Prostate gland (tissue), 2 donors: ENCODE results near the gene LRRC4B. TPM values are rescaled to one million over a fixed set of nuclear protein-coding genes. Genes with fewer than 3 reads are reported as not detected.

Experiments used
- DNase-seq: peaks from one replicate; pipeline ENCODE4 v3.0.0-alpha.2; 2019; ENCODE audit warnings: low spot score
- H3K27ac ChIP-seq, 2 donors: fragments of 200-600 bp; sonication (generic); 2 replicates each; pipeline ENCODE4 v1.5.1; 2017 to 2019
- H3K27me3 ChIP-seq: fragments of 200-600 bp; sonication (generic); replicated peaks from 2 replicates; pipeline ENCODE4 v1.5.1; 2019; ENCODE audit not compliant: insufficient read depth
- H3K36me3 ChIP-seq, 2 donors: fragments of 200-600 bp; sonication (generic); 1 replicate in 1 of 2; 2 replicates in 1 of 2; pipeline versions ENCODE4 v1.5.1 to v1.8.1; 2017 to 2019
- H3K4me1 ChIP-seq: fragments of 200-600 bp; sonication (generic); replicated peaks from 2 replicates; pipeline ENCODE4 v1.5.1; 2019
- H3K4me3 ChIP-seq, 2 donors: fragments of 200-600 bp; sonication (generic); 2 replicates each; pipeline ENCODE4 v1.5.1; 2017 to 2019
- H3K9me3 ChIP-seq: fragments of 200-600 bp; sonication (generic); 2 replicates; pipeline ENCODE4 v1.5.1; 2017
- POLR2A ChIP-seq: fragments of 450-650 bp; IDR thresholded peaks from one replicate; pipeline ENCODE4 v1.6.1; 2016; ENCODE audit warnings: antibody characterized with exemption, mild to moderate bottlenecking
- POLR2AphosphoS5 ChIP-seq: sonication (generic); formaldehyde crosslinking; IDR thresholded peaks from one replicate; pipeline ENCODE4 v1.6.1; 2017; ENCODE audit warnings: antibody characterized with exemption
- whole genome bisulfite sequencing: methylation state at CpG from one replicate; pipeline ENCODE4 v1.1.5; 2018; 5-methylcytosine and 5-hydroxymethylcytosine counted together
- intact Hi-C: fragments of 100-400 bp; cut with DNase I; formaldehyde crosslinking; loops from one replicate; pipeline ENCODE4 v1.14.2; 2022
- total RNA-seq, 2 donors: library from RNA; depleted of rRNA; stranded (reverse); fragments of >200 nt; gene quantifications; one replicate each; pipeline ENCODE4 v1.1.0, GENCODE V29; 2016
- TF ChIP-seq, protein P1 (sequence below), 4 experiments: fragments of 200-600 bp in 2 of 4; fragments of 450-650 bp in 2 of 4; sonication (generic) in 2 of 4; IDR thresholded peaks; 1 replicate in 3 of 4; 2 replicates in 1 of 4; pipeline ENCODE4 v1.5.1; 2016 to 2019; ENCODE audit warnings: antibody characterized with exemption in 4 of 4, mild to moderate bottlenecking in 2 of 4, moderate library complexity in 2 of 4

Gene LRRC4B
- total RNA-seq, 2 donors from 2014 or later: 5.6 to 7.9 TPM

DNA sequence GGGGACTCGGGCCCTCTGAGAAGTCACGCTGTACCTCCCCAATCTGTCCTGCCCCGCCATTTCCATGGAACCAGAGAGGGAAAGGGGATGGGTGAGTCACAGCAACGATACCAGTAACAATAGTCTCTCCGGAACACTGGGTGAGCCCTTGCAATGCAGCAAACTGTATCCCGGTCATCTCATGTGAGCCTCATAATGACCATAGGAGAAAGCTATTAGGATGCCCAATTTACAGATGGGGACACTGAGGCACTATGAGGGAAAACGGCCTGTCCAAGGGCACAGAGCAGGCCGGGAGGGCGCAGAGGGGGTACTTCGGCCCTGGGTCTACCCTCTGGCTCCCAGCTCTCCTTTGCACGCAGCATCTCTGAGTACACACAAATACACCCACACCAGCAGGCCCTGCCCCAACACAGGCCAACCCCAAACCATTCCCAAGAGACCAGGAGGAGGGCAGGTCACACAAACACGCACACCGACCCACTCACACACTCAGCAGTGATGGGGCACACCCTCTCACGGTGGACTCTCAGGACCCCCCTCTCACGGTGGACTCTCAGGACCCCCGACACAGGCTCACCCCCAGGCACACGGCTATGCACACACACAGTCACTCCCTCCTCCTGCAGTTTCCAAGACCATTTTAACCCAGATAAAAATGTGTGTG lies 18.2 kb downstream of the LRRC4B start:
- Histone ChIP-seq H3K4me1 (no peaks in the 10 kb centered on the region), H3K9me3 (no peaks in the 10 kb centered on the region), H3K27ac (no peak overlapping the region), H3K4me3 (no peak overlapping the region), H3K27me3 (peaks cover 17% of the 10 kb centered on the region), H3K36me3 (no peaks in the 10 kb centered on the region)
- WGBS: 76% methylated on average over 17 of the region's 17 CpGs
- no peak for DNase-seq
- intact Hi-C loops: no loop called here
- TF ChIP-seq POLR2AphosphoS5 (no peak), POLR2A (no peak)
- TF ChIP-seq, protein P1, sequence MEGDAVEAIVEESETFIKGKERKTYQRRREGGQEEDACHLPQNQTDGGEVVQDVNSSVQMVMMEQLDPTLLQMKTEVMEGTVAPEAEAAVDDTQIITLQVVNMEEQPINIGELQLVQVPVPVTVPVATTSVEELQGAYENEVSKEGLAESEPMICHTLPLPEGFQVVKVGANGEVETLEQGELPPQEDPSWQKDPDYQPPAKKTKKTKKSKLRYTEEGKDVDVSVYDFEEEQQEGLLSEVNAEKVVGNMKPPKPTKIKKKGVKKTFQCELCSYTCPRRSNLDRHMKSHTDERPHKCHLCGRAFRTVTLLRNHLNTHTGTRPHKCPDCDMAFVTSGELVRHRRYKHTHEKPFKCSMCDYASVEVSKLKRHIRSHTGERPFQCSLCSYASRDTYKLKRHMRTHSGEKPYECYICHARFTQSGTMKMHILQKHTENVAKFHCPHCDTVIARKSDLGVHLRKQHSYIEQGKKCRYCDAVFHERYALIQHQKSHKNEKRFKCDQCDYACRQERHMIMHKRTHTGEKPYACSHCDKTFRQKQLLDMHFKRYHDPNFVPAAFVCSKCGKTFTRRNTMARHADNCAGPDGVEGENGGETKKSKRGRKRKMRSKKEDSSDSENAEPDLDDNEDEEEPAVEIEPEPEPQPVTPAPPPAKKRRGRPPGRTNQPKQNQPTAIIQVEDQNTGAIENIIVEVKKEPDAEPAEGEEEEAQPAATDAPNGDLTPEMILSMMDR (IDR thresholded peaks at IDR 0.05): no peak

DNA sequence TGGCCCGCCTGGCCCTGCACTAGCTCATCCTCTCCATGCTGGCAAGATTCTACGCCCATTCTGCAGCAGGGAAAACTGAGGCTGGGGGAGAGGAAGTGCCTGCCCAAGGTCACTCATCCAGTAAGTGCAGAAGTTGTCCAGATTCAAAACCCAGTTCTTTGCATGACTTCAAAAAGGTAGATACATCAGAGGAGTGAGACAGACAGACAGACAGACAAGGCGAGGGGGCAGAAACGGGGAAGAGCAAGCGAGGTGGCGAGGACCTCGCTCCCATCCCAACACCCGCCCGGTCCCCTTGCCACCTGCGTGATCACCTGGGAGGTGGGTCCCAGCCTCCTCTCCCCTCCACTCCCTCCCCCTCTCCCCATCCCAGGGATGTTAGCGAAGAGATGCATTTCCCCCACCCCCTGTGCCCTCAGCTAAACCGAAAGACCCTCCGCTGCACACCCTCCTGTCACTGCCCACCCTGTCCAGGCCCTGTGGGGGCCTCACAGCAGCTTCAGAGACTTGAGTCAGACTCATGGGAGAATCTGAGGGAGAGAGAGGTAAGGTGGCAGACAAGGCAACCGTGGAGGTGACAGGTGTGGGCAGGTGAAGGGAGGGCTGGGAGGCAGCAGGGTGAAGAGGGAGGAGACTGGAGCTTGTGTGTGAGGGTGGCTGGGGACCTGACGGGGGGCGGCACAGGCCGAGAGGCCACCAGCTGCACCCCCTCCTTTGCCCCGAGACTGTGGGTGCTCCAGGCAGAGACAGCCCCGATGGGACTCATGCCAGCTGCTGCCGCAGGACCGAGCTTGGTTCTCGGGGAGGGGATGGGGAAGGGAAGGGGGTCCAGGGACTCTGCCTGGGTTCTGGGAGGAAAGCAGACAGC lies 18.9 kb downstream of the LRRC4B start:
- Histone ChIP-seq H3K9me3 (no peaks in the 10 kb centered on the region), H3K36me3 (no peaks in the 10 kb centered on the region), H3K27ac (no peak overlapping the region), H3K4me1 (no peaks in the 10 kb centered on the region), H3K27me3 (peaks cover 17% of the 10 kb centered on the region), H3K4me3 (no peak overlapping the region)
- TF ChIP-seq POLR2AphosphoS5 (no peak), POLR2A (no peak)
- TF ChIP-seq, protein P1 (IDR thresholded peaks at IDR 0.05): no peak
- DNase-seq: no peak
- intact Hi-C loops: no loop called here
- WGBS: 70% methylated on average over 22 of the region's 22 CpGs

DNA sequence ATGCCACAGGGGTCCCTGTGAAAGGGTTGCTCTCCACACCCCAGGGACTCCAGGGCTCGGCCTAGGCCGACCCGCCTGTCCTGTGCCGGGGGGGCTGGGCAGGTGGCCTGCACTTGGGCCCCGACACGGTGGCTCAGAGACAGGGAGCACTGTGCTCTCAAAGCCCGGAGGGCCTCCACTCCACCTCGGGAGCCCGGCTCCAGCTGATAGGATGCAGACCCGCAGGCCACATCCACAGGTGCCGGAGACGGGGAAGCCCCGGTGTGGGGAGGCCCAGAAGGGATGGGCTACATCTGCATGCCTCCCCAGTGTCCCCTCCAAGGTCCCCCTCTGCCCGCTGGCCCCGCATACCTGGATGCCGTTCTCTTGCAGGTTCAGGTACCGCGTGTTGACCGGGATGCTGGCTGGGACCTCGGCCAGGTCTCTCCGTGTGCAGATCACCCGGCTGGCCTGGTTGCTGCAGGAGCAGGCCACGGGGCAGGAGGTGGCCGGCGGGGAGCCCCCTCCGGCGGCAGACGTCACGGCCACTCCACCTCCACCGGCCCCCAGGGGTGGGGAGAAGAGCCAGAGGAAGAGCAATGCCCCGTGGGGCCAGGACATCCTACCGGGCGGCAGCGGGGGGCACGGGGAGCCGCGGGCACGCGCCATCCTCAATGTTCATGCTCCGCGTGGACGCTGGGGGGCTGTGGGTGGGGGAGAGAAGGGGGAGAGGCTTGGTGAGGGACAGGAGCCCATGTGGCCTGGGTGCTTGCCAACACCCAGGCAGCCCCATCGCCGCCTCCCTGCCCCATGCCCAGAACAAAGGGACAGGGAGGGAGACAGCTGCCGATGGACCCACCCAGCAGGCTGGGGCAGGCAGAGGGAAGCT lies 19.8 kb downstream of the LRRC4B start:
- Histone ChIP-seq H3K27ac (no peak overlapping the region), H3K9me3 (no peaks in the 10 kb centered on the region), H3K4me1 (no peaks in the 10 kb centered on the region), H3K27me3 (peaks cover 14% of the 10 kb centered on the region), H3K4me3 (no peak overlapping the region), H3K36me3 (no peaks in the 10 kb centered on the region)
- no peak for TF ChIP-seq POLR2AphosphoS5
- TF ChIP-seq POLR2A: no peak
- TF ChIP-seq, protein P1 (IDR thresholded peaks at IDR 0.05): no peak
- no peak for DNase-seq
- intact Hi-C loops: no loop called here
- 72% methylated on average over 38 of the region's 45 CpGs for WGBS

DNA sequence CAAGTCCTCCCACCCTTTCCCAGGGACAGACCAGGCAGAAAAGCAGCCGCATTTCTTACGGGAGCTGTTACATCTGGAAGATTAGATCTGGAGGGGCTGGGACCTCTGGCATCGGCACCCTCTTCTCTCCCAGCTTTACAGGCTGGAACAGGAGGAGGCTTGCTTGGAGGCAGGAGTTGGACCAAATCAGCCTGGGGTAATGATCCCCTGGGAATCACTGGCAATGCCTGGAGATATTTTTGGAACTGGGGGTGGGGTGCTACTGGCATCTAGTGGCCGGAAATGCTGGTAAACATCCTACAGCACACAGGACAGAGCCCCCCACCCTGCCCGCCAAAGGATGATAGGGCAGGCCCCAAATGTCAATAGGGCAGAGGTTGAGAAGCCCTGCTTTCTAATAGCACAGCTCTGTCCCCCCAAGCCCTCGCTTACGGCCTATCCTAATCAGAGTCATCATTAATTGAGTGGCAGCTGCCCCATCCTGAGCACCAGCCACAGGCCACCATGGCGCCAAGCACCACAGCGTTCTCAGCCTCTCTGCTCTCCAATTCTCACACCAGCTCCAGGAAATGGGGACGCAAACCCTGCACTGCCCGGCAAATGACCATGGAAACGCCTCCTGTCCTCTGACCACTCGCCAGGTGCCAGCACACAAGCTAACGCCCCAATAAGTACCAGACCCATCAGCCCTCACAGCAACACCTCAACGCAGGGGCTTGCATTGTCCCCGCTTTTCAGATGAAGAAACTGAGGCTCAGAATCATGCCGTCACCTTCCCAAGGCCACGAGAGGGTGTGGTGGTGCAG lies 20.6 kb downstream of the LRRC4B start:
- 67% methylated on average over 18 of the region's 18 CpGs for WGBS
- Histone ChIP-seq H3K9me3 (no peaks in the 10 kb centered on the region), H3K4me3 (no peak overlapping the region), H3K4me1 (no peaks in the 10 kb centered on the region), H3K27me3 (peaks cover 14% of the 10 kb centered on the region), H3K27ac (no peak overlapping the region), H3K36me3 (no peaks in the 10 kb centered on the region)
- DNase-seq: no peak
- intact Hi-C loops: no loop called here
- TF ChIP-seq POLR2AphosphoS5 (no peak), POLR2A (no peak)
- TF ChIP-seq, protein P1 (IDR thresholded peaks at IDR 0.05): no peak
